CD4-positive, CD25-positive, alpha-beta regulatory T cell (primary cell): ENCODE measurements around the gene GAPVD1. TPM values are rescaled to one million over a fixed set of nuclear protein-coding genes. Genes with fewer than 3 reads are reported as not detected.
A peak's percentile ranks its signal among the peaks of the same experiment; 100 is the strongest.
"Not testable (repeated sequence)": the region's sequence is repeated elsewhere in the genome, so short reads cannot be mapped to it uniquely, and the experiment has no call there.

ENCODE experiments used
- ATAC-seq, 2 donors: fragments of 150-1000 bp; cut with Tn5 transposase; one replicate each; pipeline ENCODE4 v1.10.0; 2021; ENCODE audit warnings: low read depth in 2 of 2, moderate number of reproducible peaks in 2 of 2, moderate library complexity in 1 of 2
- DNase-seq, 3 donors: peaks; one replicate each; pipeline versions ENCODE4 v3.0.0 to v3.0.0-alpha.2; 2012 to 2022; ENCODE audit warnings: mixed read lengths in 1 of 3
- H3K27ac ChIP-seq: one replicate; pipeline ENCODE4 v1.7.0; 2013; ENCODE audit warnings: mild to moderate bottlenecking, low read length; ENCODE audit not compliant: insufficient read depth, poor library complexity, severe bottlenecking
- H3K27me3 ChIP-seq: one replicate; pipeline ENCODE4 v1.7.0; 2013; ENCODE audit warnings: low read length; ENCODE audit not compliant: control insufficient read depth, insufficient read depth
- H3K36me3 ChIP-seq: one replicate; pipeline ENCODE4 v1.7.0; 2013; ENCODE audit warnings: mild to moderate bottlenecking, low read length, moderate library complexity; ENCODE audit not compliant: control insufficient read depth, insufficient read depth
- H3K4me1 ChIP-seq: 2 replicates; pipeline ENCODE4 v1.7.0; 2013; ENCODE audit warnings: mild to moderate bottlenecking, low read length; ENCODE audit not compliant: insufficient read depth, control insufficient read depth, poor library complexity, severe bottlenecking
- H3K4me3 ChIP-seq: one replicate; pipeline ENCODE4 v1.7.0; 2013; ENCODE audit warnings: low read depth, mild to moderate bottlenecking, low read length, moderate library complexity
- H3K9me3 ChIP-seq, 2 experiments: 1 replicate in 1 of 2; 2 replicates in 1 of 2; pipeline ENCODE4 v1.7.0; 2013; ENCODE audit warnings: low read length in 2 of 2, mild to moderate bottlenecking in 1 of 2, moderate library complexity in 1 of 2; ENCODE audit not compliant: control insufficient read depth in 2 of 2
- H3K27ac Mint-ChIP-seq, 3 donors: one replicate each; pipeline ENCODE4 v1.8.0; 2020 to 2022; ENCODE audit warnings: mild to moderate bottlenecking in 3 of 3, mixed read lengths in 3 of 3, moderate library complexity in 2 of 3
- H3K27me3 Mint-ChIP-seq: one replicate; pipeline ENCODE4 v1.8.0; 2022; ENCODE audit warnings: mild to moderate bottlenecking, mixed read lengths
- H3K36me3 Mint-ChIP-seq: one replicate; pipeline ENCODE4 v1.8.0; 2020; ENCODE audit warnings: mixed read lengths
- H3K4me1 Mint-ChIP-seq, 4 donors: one replicate each; pipeline ENCODE4 v1.8.0; 2020 to 2022; ENCODE audit warnings: mixed read lengths in 4 of 4, mild to moderate bottlenecking in 1 of 4
- H3K4me3 Mint-ChIP-seq, 4 donors: one replicate each; pipeline ENCODE4 v1.8.0; 2020 to 2022; ENCODE audit warnings: mild to moderate bottlenecking in 4 of 4, mixed read lengths in 4 of 4, moderate library complexity in 3 of 4
- H3K9me3 Mint-ChIP-seq, 7 donors: one replicate each; pipeline ENCODE4 v1.8.0; 2020 to 2022; ENCODE audit warnings: mixed read lengths in 7 of 7, mild to moderate bottlenecking in 3 of 7, moderate library complexity in 2 of 7
- polyA plus RNA-seq, 4 donors: library from polyadenylated mRNA; unstranded; fragments of 300-500 nt; fragmentation: Illumina TruSeq; gene quantifications; one replicate each; pipeline ENCODE4 v1.2.3, GENCODE V29; 2021
- total RNA-seq: library from RNA; stranded (reverse); gene quantifications from one replicate; pipeline ENCODE4 v1.2.3, GENCODE V29; 2022

Gene GAPVD1
- total and polyA plus RNA-seq, 5 donors from 2014 or later, result 34.0 to 65.4 (median 35.5) TPM

DNA sequence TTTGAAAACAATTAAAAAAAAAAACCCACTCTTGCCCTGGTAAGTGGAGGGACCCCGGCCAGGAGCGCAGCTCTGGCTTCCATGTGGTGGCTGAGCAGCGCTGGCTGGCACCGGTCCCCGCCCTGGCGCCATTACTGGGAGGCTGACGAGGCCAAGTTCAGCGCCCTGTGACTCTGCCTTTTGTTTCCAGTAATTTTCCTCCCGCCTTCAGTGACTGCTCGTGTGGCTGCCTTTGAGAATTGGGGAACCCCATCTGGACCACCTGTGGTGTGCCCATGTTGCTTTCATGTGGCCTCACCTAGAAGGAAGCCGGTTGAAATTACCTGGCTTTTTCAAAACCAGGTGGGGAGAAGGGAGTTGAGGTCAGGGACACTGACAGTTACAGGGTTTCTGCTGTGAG lies 136.1 kb downstream of the GAPVD1 start:
- Histone ChIP-seq H3K36me3 (no peaks in the 10 kb centered on the region), H3K27ac (no peak overlapping the region), H3K27me3 (no peaks in the 10 kb centered on the region), H3K9me3 (no peaks in the 10 kb centered on the region), H3K4me1 (no peaks in the 10 kb centered on the region), H3K4me3 (no peak overlapping the region)
- no peak overlapping the region for H3K4me3 Mint-ChIP-seq
- no peak for DNase-seq
- ATAC-seq, result no peak
- peaks cover 0 to 2% (median 0%) of the 10 kb centered on the region in 7 donors for H3K9me3 Mint-ChIP-seq
- H3K27ac Mint-ChIP-seq, result no peak overlapping the region
- no peaks in the 10 kb centered on the region for H3K4me1 Mint-ChIP-seq
- peaks cover 4% of the 10 kb centered on the region for H3K27me3 Mint-ChIP-seq
- peaks cover 3% of the 10 kb centered on the region for H3K36me3 Mint-ChIP-seq

DNA sequence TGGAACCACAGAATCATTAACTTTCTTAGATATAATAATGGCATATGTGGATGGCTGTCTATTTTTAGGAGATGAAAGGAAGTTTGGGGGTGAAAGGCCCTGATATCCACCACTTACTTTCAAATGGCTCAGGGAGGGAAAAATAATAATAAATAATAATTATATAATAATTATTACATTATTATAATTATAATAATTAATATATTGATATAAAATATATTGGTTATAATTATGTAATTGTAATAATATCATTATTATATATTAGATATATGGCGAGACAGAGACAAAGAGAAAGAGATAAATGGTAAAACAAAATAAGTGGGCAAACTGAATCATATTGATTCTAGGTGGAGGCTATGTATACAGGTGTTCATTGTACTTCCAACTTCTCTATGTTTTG lies 136.6 kb downstream of the GAPVD1 start:
- Mint-ChIP-seq H3K4me3 (no peak overlapping the region), H3K27ac (no peak overlapping the region), H3K9me3 (peaks cover 0 to 2% (median 0%) of the 10 kb centered on the region in 7 donors), H3K4me1 (no peaks in the 10 kb centered on the region), H3K36me3 (peaks cover 3% of the 10 kb centered on the region), H3K27me3 (peaks cover 4% of the 10 kb centered on the region)
- no peaks in the 10 kb centered on the region for H3K4me1 ChIP-seq
- H3K4me3 ChIP-seq, result no peak overlapping the region
- no peaks in the 10 kb centered on the region for H3K9me3 ChIP-seq
- ATAC-seq, result no peak
- no peaks in the 10 kb centered on the region for H3K36me3 ChIP-seq
- H3K27ac ChIP-seq, result no peak overlapping the region
- no peaks in the 10 kb centered on the region for H3K27me3 ChIP-seq
- DNase-seq, result no peak

DNA sequence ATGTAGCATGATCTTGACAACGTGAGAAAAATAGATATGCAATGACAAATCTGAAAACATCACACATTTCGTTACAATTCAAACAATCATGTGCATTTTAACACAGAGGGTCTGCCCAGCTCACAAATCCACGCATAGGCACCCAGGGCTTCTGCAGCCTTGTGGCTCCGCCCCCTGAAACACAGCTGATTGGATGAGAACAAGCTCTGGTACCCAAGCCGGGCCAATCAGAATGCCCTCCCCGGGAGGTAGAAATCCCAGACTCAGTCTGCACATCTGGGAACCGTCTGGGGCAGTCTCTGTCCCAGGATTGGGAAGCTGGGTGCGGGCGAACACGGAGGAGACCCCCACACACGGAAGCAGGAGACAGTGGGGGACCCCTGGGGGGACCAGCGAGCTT lies 137.5 kb downstream of the GAPVD1 start:
- H3K36me3 ChIP-seq, result no peaks in the 10 kb centered on the region
- no peak overlapping the region for H3K27ac ChIP-seq
- H3K4me1 Mint-ChIP-seq, result no peaks in the 10 kb centered on the region
- peaks cover 0 to 2% (median 0%) of the 10 kb centered on the region in 7 donors for H3K9me3 Mint-ChIP-seq
- H3K27ac Mint-ChIP-seq, result no peak overlapping the region
- ATAC-seq (no peak), DNase-seq (no peak)
- H3K27me3 ChIP-seq, result no peaks in the 10 kb centered on the region
- no peaks in the 10 kb centered on the region for H3K4me1 ChIP-seq
- H3K36me3 Mint-ChIP-seq, result peaks cover 3% of the 10 kb centered on the region
- H3K4me3 Mint-ChIP-seq, result no peak overlapping the region
- no peaks in the 10 kb centered on the region for H3K9me3 ChIP-seq
- H3K4me3 ChIP-seq, result no peak overlapping the region
- peaks cover 4% of the 10 kb centered on the region for H3K27me3 Mint-ChIP-seq

DNA sequence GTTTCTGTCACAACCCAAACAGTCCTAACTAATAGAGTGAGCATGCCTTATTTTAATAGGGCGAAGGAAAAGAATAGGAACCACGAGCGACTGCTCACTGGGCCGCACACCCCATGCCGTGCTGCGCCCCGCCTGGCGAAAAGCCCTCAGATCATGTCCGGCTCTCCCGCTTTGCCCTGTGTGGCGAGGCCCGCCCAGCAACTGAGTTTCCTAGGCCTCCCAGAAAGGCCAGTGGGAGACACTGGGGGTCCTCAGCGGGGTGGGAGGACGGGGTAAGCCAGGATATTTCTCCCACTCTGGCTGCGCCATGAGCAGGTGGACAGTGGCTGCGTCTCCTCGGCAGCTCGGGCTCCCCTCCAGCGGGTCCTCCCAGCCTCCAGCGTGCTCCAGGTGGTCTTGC lies 138.0 kb downstream of the GAPVD1 start:
- ATAC-seq (no peak), DNase-seq (no peak)
- peaks cover 0 to 2% (median 0%) of the 10 kb centered on the region in 7 donors for H3K9me3 Mint-ChIP-seq
- H3K27me3 Mint-ChIP-seq, result peaks cover 4% of the 10 kb centered on the region
- H3K4me3 ChIP-seq, result no peak overlapping the region
- H3K36me3 ChIP-seq, result no peaks in the 10 kb centered on the region
- no peaks in the 10 kb centered on the region for H3K9me3 ChIP-seq
- H3K36me3 Mint-ChIP-seq, result peaks cover 3% of the 10 kb centered on the region
- H3K4me1 ChIP-seq, result no peaks in the 10 kb centered on the region
- H3K27me3 ChIP-seq, result no peaks in the 10 kb centered on the region
- no peak overlapping the region for H3K27ac ChIP-seq
- no peak overlapping the region for H3K27ac Mint-ChIP-seq
- no peak overlapping the region for H3K4me3 Mint-ChIP-seq
- H3K4me1 Mint-ChIP-seq, result no peaks in the 10 kb centered on the region

- H3K27ac Mint-ChIP-seq, result peak overlapping the region in 1 of 3 donors; percentile 4
- not testable (repeated sequence) for H3K4me3 ChIP-seq, H3K9me3 Mint-ChIP-seq, H3K4me3 Mint-ChIP-seq, ATAC-seq, H3K27me3 ChIP-seq, H3K27me3 Mint-ChIP-seq, H3K4me1 ChIP-seq, DNase-seq, H3K27ac ChIP-seq, H3K9me3 ChIP-seq, H3K4me1 Mint-ChIP-seq, H3K36me3 ChIP-seq, H3K36me3 Mint-ChIP-seq
These were observed 138.6 kb downstream of the GAPVD1 start for GRCh38 chr9:125400232-125400631.

DNA sequence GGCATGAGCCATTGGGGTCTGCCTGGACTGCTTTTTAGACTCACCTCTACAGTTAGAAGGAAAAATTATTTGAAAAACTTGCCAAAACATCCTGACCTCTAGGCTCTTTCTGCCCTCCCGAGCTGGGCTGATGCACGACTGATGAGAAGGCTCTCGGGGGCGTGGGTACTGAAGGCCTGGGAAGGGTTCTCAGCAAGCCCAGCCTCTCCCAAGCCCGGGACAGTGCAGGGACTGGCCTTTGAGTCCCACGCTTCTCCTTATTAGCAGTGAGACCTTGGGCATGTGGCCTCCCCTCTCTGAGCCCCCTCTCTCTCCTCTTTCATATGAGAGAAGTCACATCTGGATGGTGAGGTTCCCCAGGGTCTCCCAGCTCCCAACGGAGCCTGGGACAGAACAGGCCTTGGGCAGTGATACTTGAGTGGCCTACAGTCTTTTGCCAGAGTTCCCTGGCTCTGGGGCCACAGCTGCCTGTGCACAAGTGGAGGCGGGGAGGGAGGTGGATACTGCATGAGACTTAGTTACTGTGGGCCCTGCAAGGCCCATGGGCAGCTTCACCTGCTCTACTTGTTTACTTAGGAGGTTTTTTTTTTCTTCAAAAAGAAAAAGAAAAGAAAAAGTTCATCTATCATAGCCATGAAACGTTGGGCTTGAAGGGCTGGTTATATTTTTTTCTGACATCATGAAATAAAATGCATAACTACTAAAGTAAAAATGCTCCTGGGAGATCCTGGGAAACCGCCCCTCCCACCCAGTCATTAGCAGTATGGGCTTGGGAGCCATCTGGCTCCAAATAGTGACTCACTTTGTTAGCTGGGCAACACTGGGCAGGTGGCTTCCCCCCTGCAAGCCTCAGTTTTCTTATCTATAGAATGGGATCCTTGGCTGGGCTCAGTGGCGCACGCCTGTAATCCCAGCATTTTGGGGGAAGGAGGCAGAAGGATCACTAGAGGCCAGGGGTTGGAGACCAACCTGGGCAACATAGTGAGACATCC lies 139.4 kb downstream of the GAPVD1 start:
- ATAC-seq (no peak), DNase-seq (no peak)
- no peak overlapping the region for H3K27ac ChIP-seq
- H3K4me1 ChIP-seq, result no peaks in the 10 kb centered on the region
- Mint-ChIP-seq H3K4me1 (peaks cover 0 to 4% (median 0%) of the 10 kb centered on the region in 4 donors), H3K27me3 (peaks cover 4% of the 10 kb centered on the region), H3K36me3 (no peaks in the 10 kb centered on the region), H3K9me3 (peaks cover 0 to 2% (median 0%) of the 10 kb centered on the region in 7 donors), H3K4me3 (no peak overlapping the region), H3K27ac (no peak overlapping the region)
- H3K4me3 ChIP-seq, result no peak overlapping the region
- no peaks in the 10 kb centered on the region for H3K27me3 ChIP-seq
- no peaks in the 10 kb centered on the region for H3K36me3 ChIP-seq
- H3K9me3 ChIP-seq, result no peaks in the 10 kb centered on the region

DNA sequence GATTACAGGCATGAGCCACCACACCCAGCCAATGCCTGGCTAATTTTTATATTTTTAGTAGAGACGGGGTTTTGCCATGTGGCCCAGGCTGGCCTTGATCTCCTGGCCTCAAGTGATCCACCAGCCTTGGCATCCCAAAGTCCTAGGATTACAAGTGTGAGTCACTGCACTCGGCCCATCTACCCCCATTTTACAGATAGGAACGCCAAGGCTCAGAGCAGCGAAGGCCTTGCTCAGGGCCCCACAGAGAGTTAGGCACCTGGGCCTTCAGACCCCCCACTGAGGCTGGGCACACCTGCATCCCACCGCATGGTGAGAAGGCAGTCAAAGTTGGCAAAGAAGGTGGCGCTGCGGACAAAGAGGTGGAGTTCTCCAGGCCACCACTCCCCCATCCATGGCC lies 143.1 kb downstream of the GAPVD1 start:
- H3K4me3 Mint-ChIP-seq, result no peak overlapping the region
- ATAC-seq (no peak), DNase-seq (no peak)
- Histone ChIP-seq H3K36me3 (no peaks in the 10 kb centered on the region), H3K9me3 (no peaks in the 10 kb centered on the region), H3K4me3 (no peak overlapping the region), H3K27me3 (no peaks in the 10 kb centered on the region), H3K27ac (no peak overlapping the region), H3K4me1 (peaks cover 13% of the 10 kb centered on the region)
- peaks cover 0 to 4% (median 0%) of the 10 kb centered on the region in 7 donors for H3K9me3 Mint-ChIP-seq
- H3K27me3 Mint-ChIP-seq, result peaks cover 22% of the 10 kb centered on the region
- no peaks in the 10 kb centered on the region for H3K36me3 Mint-ChIP-seq
- peaks cover 1 to 18% (median 5%) of the 10 kb centered on the region in 4 donors for H3K4me1 Mint-ChIP-seq
- H3K27ac Mint-ChIP-seq, result no peak overlapping the region
